ENCODE measurements around the gene RPA1.
"Not testable (repeated sequence)": the region's sequence is repeated elsewhere in the genome, so short reads cannot be mapped to it uniquely, and the experiment has no call there.

RPA1 gene

DNA sequence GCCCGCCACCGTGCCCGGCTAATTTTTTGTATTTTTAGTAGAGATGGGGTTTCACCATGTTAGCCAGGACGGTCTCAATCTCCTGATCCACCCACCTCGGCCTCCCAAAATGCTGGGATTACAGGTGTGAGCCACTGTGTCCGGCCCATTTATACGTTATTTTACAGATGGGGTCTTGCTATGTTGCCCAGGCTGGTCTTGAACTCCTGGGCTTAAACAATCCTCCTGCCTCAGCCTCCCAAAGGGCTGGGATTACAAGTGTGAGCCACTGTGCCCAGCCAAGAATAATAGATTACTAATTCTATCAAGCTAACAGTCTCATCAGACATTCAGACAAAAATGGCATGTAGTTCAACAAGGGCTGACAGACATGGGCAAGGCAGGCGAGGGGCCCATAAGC, 20.0 kb upstream of the RPA1 start:
- DNase-seq; in situ Hi-C loops (cut with MboI; ENCODE audit: low pct_unique_long_range_greater_than_20kb, low sequenced_read_pairs): not testable (repeated sequence)

DNA sequence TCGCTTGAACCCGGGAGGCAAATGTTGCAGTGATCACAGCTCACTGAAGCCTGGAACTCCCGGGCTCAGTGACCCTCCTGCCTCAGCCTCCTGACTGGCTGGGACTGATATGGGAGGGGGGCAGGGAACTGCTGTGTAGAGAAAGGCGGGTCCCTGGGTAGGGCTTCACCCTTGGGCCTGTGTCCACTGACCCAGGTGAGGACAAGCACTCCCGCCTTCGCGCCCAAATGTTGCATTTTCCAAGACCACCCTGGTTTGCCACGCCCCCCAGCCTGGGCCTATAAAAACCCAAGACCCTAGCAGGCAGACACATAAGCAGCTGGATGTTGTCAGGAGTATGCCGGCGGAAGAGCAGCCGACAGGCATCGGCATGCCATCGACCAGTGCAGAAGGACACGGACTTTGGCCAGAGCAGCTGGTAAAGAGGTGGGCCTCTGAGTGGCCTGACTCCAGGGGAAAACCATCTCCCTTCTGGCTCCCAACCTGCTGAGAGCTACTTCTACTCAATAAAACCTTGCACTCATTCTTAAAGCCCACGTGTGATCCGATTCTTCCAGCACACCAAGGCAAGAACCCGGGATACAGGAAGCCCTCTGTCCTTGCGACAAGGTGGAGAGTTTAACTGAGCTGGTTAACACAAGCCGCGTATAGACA, 19.2 kb upstream of the RPA1 start:
- DNase-seq: no peak
- in situ Hi-C loops (cut with MboI; ENCODE audit: low pct_unique_long_range_greater_than_20kb, low sequenced_read_pairs): no loop called here

DNA sequence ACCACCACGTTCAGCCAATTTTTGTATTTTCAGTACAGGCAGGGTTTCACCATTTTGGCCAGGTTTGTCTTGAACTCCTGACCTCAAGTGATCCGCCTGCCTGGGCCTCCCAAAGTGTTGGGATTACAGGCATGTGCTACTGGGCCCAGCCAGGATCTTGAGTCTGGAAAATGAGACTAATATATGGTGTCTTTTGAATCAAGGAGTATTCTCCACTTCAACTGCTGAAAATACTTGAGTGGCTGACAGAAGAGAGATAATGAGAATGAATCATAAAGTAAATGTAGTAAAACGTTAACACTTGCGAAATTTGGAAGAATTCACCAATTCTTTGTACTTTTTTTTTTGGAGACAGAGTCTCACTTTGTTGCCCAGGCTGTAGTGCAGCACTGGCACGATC, 16.7 kb upstream of the RPA1 start:
- in situ Hi-C loops (cut with MboI; ENCODE audit: low pct_unique_long_range_greater_than_20kb, low sequenced_read_pairs): no loop called here

DNA sequence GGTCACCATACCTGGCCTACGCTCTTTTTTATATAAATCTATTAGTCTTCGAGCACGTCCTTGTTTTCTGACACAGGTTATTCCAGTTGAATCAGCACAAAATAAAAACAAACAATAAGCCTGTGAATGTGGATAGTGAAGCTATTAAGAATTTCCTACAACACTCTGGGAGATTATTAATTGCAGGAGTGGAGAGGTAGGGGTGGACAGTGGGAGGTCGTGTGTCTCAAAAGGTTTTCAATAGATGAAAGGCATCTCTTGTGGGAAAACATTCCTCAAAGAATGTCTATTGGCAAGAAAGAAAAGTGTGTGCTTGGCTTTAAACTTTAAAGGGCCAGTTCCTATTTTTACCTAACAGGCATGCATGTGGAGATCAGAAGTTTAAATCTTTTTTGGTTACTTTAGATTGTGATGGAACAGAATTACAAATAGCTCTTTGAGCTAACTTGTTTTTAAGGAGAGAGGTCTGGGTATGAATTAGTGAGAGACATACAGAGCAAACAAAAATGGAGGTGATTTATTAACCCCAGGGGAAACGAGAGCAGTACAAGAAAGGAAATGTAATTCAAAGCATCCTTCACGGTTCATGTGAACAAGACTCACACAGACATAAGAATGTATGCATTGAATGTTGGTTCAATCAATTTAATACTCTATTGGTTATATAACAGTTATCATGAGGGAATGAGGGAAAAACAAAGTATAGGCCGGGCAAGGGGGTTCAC, 9.1 kb upstream of the RPA1 start:
- no peak for DNase-seq
- in situ Hi-C loops (cut with MboI; ENCODE audit: low pct_unique_long_range_greater_than_20kb, low sequenced_read_pairs): no loop called here

More for the DNA sequence above, 16.7 kb upstream of the RPA1 start:
- no peak for DNase-seq

DNA sequence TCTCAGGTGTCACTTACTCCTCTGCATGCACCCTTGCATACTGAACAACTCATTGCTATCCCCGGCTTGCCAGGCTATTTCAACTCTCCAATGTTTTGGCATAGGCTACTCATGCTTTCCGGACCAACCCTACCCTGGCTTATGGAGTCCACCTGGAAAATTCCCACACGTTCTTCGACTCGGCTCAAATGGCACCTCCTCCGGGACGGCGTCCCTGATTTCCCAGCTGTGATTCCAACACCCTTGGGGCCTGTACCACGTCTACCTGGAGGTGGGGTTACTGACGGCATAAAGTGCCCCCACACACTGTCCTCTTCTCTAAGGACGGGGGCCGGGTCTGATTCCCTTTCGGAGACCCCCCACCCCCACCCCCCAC, 601 bp upstream of the RPA1 start:
- no peak for DNase-seq
- in situ Hi-C loops (cut with MboI; ENCODE audit: low pct_unique_long_range_greater_than_20kb, low sequenced_read_pairs): no loop called here

DNA sequence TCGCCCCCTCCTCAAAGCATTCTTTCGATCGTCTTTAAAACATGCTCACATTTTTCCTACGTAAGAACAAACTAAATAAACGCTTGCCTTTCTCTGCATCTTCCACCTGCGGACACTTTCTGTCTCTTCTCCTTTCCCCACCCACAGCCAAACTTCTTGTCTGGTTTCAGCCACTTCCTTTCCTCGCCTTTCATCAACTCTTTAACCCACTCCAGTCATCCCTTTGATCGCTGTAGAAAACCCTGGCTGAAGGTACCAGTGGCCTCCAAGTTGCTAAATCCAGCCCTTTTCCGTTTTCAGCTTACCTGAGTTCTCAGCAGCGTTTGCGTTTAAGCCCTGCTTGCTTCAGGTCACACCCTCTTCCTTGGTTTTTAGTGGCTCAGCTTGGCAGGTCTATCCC, 483 bp downstream of the RPA1 start:
- in situ Hi-C loops (cut with MboI; ENCODE audit: low pct_unique_long_range_greater_than_20kb, low sequenced_read_pairs): no loop called here
- DNase-seq: peak; percentile 50

- in situ Hi-C loops (cut with MboI; ENCODE audit: low pct_unique_long_range_greater_than_20kb, low sequenced_read_pairs): no loop called here
- no peak for DNase-seq
These were observed 4.8 kb downstream of the RPA1 start for GRCh38 chr17:1834380-1835149.

GRCh38 chr17:1839516-1839915, 9.7 kb downstream of the RPA1 start:
- in situ Hi-C loops (cut with MboI; ENCODE audit: low pct_unique_long_range_greater_than_20kb, low sequenced_read_pairs): no loop called here
- no peak for DNase-seq

DNA sequence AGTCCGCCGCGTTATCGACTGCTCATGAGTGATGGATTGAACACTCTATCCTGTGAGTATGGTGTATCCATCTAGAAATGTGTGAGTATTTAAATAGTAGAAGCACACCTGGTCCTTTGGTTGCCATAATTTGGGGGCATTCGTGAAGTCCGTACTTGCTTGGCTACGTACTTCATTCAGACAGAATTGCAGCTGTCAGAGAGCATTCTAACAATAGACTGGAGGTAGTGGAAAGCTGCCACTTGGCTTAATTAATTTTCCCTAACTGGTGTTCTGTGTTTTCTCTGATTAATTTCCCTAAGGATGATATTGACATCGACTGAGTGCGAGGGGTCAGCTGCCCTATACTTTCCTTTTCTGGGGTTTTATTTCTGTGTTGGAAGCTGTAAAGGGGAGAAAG, 14.1 kb downstream of the RPA1 start:
- in situ Hi-C loops (cut with MboI; ENCODE audit: low pct_unique_long_range_greater_than_20kb, low sequenced_read_pairs): no loop called here
- DNase-seq: no peak

GRCh38 chr17:1847191-1847590, 17.4 kb downstream of the RPA1 start:
- in situ Hi-C loops (cut with MboI; ENCODE audit: low pct_unique_long_range_greater_than_20kb, low sequenced_read_pairs): no loop called here

DNA sequence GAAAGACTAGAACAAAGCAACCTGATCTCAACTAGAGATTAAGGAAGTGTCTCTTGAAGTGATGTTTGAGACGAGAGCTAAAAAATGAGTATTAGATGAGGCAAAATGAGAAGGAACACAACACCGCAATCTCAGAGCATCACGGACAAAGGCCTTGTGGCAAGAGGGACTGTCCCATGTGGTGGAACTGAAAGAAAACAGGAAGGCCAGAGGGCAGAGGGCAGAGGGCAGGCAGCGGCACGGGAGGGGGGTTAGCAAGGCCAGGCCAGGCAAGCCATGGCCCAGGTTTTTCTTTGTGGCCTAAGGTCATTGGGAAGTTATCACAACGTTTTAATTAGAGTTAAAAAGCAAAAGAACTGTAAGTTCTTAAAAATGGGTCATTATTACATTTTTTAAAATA, 22.5 kb downstream of the RPA1 start:
- no peak for DNase-seq
- in situ Hi-C loops (cut with MboI; ENCODE audit: low pct_unique_long_range_greater_than_20kb, low sequenced_read_pairs): no loop called here

More at GRCh38 chr17:1847191-1847590, 17.4 kb downstream of the RPA1 start:
- DNase-seq: no peak

DNA sequence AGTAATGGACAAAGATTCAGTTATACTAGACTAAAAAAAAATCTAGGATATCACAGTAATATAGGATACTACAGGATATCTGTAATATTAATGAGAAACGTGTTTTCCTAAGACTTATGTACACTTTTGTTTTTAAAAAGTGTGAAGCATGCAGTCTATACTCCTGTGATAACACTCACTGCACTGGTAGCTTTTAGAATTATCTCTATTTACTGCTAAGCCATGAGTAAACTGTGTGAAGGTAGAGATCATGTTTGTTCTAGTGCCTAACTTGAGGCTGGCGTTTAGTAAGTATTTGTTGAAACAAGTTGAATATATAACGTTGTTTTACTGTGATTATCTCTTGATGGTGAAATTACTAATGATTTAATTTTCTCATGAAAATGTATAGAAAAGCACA, 23.9 kb downstream of the RPA1 start:
- in situ Hi-C loops (cut with MboI; ENCODE audit: low pct_unique_long_range_greater_than_20kb, low sequenced_read_pairs): no loop called here
- DNase-seq: no peak

GRCh38 chr17:1856462-1856861, 26.7 kb downstream of the RPA1 start:
- DNase-seq; in situ Hi-C loops (cut with MboI; ENCODE audit: low pct_unique_long_range_greater_than_20kb, low sequenced_read_pairs): not testable (repeated sequence)

GRCh38 chr17:1860978-1861377, 31.2 kb downstream of the RPA1 start:
- no peak for DNase-seq
- in situ Hi-C loops (cut with MboI; ENCODE audit: low pct_unique_long_range_greater_than_20kb, low sequenced_read_pairs): no loop called here

- in situ Hi-C loops (cut with MboI; ENCODE audit: low pct_unique_long_range_greater_than_20kb, low sequenced_read_pairs): no loop called here
- no peak for DNase-seq
These were observed 31.7 kb downstream of the RPA1 start for GRCh38 chr17:1861391-1862010.

- in situ Hi-C loops (cut with MboI; ENCODE audit: low pct_unique_long_range_greater_than_20kb, low sequenced_read_pairs): no loop called here
- DNase-seq: peak; percentile 68
These were observed 35.6 kb downstream of the RPA1 start for GRCh38 chr17:1865252-1866037.

- no peak for DNase-seq
- in situ Hi-C loops (cut with MboI; ENCODE audit: low pct_unique_long_range_greater_than_20kb, low sequenced_read_pairs): no loop called here
These were observed 37.5 kb downstream of the RPA1 start for GRCh38 chr17:1867307-1867706.

DNA sequence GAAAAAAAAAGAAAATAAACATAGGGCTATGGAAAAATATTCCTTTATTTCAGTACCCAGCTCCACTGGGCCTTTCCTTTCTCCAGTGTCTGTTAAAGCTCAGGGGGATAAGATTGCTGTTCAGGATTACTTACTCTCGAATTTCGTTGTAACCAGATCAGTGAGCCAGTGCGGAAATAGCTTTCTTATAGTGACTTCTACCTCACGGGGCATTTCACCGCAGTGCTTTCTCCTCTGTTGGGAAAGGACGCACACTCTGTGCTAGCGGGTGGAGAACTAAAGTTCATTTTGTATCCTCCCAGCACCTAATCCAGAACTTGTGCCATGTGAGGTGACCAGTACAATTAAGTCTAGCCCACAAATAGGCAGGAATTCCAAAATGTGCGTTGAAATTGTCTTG, 38.3 kb downstream of the RPA1 start:
- in situ Hi-C loops (cut with MboI; ENCODE audit: low pct_unique_long_range_greater_than_20kb, low sequenced_read_pairs): no loop called here

DNA sequence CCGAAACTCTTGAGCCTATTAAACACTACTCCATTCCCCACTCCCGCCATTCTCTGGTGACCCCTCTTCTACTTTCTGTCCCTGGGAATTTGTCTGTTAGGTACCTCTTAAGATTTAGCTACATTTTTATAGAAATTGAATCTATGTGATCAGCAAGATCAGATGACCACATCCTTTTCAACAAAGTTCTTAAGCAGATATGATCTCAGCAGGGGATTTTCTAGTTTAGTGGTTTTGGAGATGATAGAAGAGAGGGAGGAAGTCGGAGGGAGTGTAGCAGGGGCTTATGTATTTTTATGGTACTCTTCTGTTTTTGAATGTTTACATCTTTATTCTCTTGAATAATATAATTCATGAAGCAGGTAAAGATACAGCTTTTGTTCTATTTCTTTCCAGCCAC, 40.8 kb downstream of the RPA1 start:
- peak; percentile 28 for DNase-seq

More for the DNA sequence above, 38.3 kb downstream of the RPA1 start:
- DNase-seq: no peak

More for the DNA sequence above, 40.8 kb downstream of the RPA1 start:
- in situ Hi-C loops (cut with MboI; ENCODE audit: low pct_unique_long_range_greater_than_20kb, low sequenced_read_pairs): no loop called here
